Activated CD4-positive, alpha-beta T cell treated with anti-CD3 and anti-CD28 coated beads for 36 hours (primary cell): ENCODE data around the gene PIN1. TPM values are rescaled to one million over a fixed set of nuclear protein-coding genes. Genes with fewer than 3 reads are reported as not detected.

Experiments
- ATAC-seq: fragments of 200-7000 bp; cut with Tn5 transposase; one replicate; pipeline ENCODE4 v1.10.0; 2021; ENCODE audit warnings: mild to moderate bottlenecking, moderate library complexity
- CTCF ChIA-PET: fragments of 350-600 bp; sonication (Branson Sonifier 250); formaldehyde crosslinking; loops from one replicate; lab custom pipeline; 2021; ENCODE audit warnings: antibody characterized with exemption; lab: Charles Lee
- POLR2A ChIA-PET: fragments of 350-600 bp; sonication (Branson Sonifier 250); formaldehyde crosslinking; loops from one replicate; lab custom pipeline; 2021; ENCODE audit warnings: antibody characterized with exemption, inconsistent platforms; lab: Charles Lee
- DNase-seq: peaks from one replicate; pipeline ENCODE4 v3.0.0-alpha.2; 2020
- H3K27ac Mint-ChIP-seq: one replicate; pipeline ENCODE4 v1.8.0; 2021; ENCODE audit warnings: mixed read lengths
- H3K27me3 Mint-ChIP-seq: one replicate; pipeline ENCODE4 v1.8.0; 2021; ENCODE audit warnings: mixed read lengths
- H3K36me3 Mint-ChIP-seq: one replicate; pipeline ENCODE4 v1.8.0; 2021; ENCODE audit warnings: low read depth, mixed read lengths
- H3K4me1 Mint-ChIP-seq: one replicate; pipeline ENCODE4 v1.8.0; 2021; ENCODE audit warnings: mixed read lengths
- H3K4me3 Mint-ChIP-seq: one replicate; pipeline ENCODE4 v1.8.0; 2021; ENCODE audit warnings: mild to moderate bottlenecking, moderate library complexity, mixed read lengths
- H3K9me3 Mint-ChIP-seq: one replicate; pipeline ENCODE4 v1.8.0; 2021; ENCODE audit warnings: low read depth, mixed read lengths
- intact Hi-C, 2 experiments: fragments of 100-400 bp; cut with DNase I in 1 of 2; cut with micrococcal nuclease in 1 of 2; formaldehyde crosslinking; loops; one replicate each; pipeline versions ENCODE4 v1.14.2 to v1.15.1; 2022 to 2024; cut with DNase I, micrococcal nuclease
- total RNA-seq, 2 experiments: library from RNA; stranded (reverse); gene quantifications; one replicate each; pipeline ENCODE4 v1.2.3, GENCODE V29; 2021

Gene PIN1
- total RNA-seq, 2 experiments from 2014 or later = 70.4 to 74.2 TPM

DNA sequence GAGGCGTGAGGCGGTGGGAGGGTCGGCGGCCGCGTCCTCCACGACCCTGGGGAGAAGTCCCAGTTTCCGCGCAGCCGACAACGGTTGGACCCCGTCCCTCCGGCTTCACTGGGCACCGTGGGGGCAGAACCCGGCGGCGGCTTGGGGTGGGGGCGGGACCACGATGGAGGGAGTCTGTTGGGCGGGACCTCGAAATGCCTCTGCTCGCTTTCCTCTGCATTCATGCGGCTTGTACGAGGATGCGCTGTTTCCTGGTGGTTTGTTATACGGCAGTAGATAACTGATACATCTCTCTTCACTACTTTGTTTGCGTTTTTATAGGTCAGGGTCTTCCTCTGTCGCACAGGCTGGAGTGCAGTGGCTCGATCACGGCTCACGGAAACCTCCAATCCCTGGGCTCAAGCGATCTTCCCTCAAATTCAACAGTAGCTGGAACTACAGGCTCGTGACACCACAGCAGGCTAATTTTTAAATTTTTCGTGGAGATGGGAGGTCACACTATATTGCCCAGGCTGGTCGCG lies 42.0 kb upstream of the PIN1 start:
- H3K27ac Mint-ChIP-seq = peak overlapping the region; percentile 73
- H3K27me3 Mint-ChIP-seq = no peaks in the 10 kb centered on the region
- intact Hi-C loops = loop anchor here (1.0 to 10.0 kb wide), 6 partner anchors 8 to 652 kb away; partner anchors contain the start of genes ZNF266 (in 1 of the 2), ZNF317 (in 1 of the 2), ZNF426 (in 1 of the 2) and ZNF699 (in 1 of the 2)
- peaks cover 3% of the 10 kb centered on the region for H3K9me3 Mint-ChIP-seq
- DNase-seq = peak; percentile 83
- ChIA-PET POLR2A (interaction anchor here (1.1 kb wide), 1 partner anchor 26 kb away, joined by 4 read pairs; the partner anchor contains the start of gene FBXL12), CTCF (interaction anchor here (1.2 kb wide), 1 partner anchor 168 kb away, joined by 7 read pairs; no protein-coding TSS in a partner anchor)
- ATAC-seq = peak; percentile 18
- no peaks in the 10 kb centered on the region for H3K36me3 Mint-ChIP-seq
- H3K4me3 Mint-ChIP-seq = peak overlapping the region; percentile 76
- peaks cover 19% of the 10 kb centered on the region for H3K4me1 Mint-ChIP-seq

DNA sequence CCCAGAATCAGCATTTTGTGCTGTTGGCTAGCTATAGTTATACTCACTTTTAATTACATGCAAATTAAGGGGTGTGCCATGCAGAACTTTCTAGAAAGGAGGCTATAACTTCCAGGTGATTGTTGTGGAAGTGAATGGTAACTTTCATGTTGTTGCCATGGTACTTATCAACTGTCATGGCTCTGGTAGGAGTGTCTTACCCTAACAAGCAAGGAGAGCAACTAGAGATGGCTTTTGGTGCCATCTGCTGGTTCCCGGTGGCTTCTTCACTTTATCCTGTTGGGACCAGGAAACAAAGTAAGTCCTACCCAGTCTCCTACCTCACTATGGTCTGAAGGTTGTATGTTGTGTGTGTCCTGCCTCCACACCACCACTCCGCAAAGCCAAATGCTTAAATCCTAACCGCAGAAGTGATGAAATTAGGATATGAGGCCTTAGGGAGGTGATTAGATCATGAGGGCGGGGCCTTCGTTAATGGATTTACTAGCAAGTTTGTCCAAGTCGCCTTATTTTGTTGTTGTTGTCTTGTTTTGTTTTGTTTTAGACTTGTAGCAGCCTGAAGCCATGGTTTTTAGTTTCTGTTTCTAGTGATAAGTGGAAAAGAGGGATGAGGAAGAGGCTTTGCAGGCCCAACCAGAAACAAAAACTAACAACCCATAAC lies 38.9 kb upstream of the PIN1 start:
- POLR2A ChIA-PET = no interaction called here
- intact Hi-C loops = loop anchor here (1.0 to 10.0 kb wide), 11 partner anchors 23 to 660 kb away; partner anchors contain the start of genes ZNF561 (in 2 of the 2), FBXL12 (in 1 of the 2), ZNF562 (in 1 of the 2) and ZNF846 (in 1 of the 2)
- Mint-ChIP-seq H3K27me3 (no peaks in the 10 kb centered on the region), H3K36me3 (no peaks in the 10 kb centered on the region), H3K9me3 (peaks cover 3% of the 10 kb centered on the region), H3K4me3 (no peak overlapping the region), H3K27ac (peak overlapping the region; percentile 5), H3K4me1 (peaks cover 22% of the 10 kb centered on the region)
- ATAC-seq = peak; percentile 45
- CTCF ChIA-PET = interaction anchor here (0.7 to 4.6 kb wide), 6 partner anchors 23 to 174 kb away, joined by 3 to 24 read pairs (median 4); partner anchors contain the start of genes FBXL12, ZNF561 and ZNF846
- peak; percentile 91 for DNase-seq

DNA sequence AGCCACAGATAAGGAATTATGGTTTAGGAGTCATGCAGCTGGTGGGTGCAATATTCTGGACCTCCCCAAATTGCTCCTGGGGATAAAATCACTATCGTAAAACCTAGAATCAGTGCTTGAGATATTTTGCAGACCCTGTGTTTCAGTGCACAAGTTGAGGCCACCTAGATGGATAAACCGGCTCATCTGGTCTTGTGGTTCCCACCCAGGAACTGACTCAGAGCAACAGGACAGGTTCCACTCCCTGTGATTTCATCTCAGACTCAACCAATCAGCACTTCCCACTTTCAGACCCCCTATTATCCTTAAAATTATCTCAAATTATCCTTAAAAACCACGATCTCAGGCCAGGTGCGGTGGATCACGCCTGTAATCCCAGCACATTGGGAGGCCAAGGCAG lies 37.2 kb upstream of the PIN1 start:
- intact Hi-C loops = loop anchor here in 1 of 2 experiments (5.0 to 10.0 kb wide), 2 partner anchors 483 to 591 kb away; no protein-coding TSS in a partner anchor
- DNase-seq (no peak), ATAC-seq (no peak)
- POLR2A ChIA-PET = no interaction called here
- Mint-ChIP-seq H3K27ac (no peak overlapping the region), H3K36me3 (no peaks in the 10 kb centered on the region), H3K4me3 (no peak overlapping the region), H3K27me3 (no peaks in the 10 kb centered on the region), H3K9me3 (peaks cover 3% of the 10 kb centered on the region), H3K4me1 (peaks cover 19% of the 10 kb centered on the region)
- CTCF ChIA-PET = interaction anchor here (1.0 to 4.6 kb wide), 8 partner anchors 9 to 592 kb away, joined by 3 to 24 read pairs (median 5); partner anchors contain the start of gene ZNF121

DNA sequence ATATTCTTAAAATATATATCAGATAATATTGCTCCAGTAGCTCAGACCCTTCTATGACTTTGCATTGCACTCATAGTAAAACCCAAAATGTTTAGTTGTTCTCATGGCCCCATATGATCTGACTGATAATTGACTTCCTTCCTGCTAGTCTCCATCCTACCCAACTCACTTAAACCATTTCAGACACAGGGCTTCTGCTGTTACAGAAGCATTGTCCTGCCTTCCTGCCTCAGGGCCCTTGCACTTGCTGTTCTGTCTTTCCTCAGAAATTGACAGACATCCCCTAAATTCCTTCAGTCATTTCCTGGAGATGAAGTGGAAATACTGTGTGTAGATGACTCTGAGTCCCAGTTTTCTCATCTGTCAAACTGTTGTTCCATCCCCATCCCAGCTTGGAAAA lies 36.0 kb upstream of the PIN1 start:
- ATAC-seq (no peak), DNase-seq (no peak)
- Mint-ChIP-seq H3K27me3 (no peaks in the 10 kb centered on the region), H3K36me3 (no peaks in the 10 kb centered on the region), H3K9me3 (no peaks in the 10 kb centered on the region), H3K4me3 (no peak overlapping the region), H3K27ac (no peak overlapping the region), H3K4me1 (peaks cover 14% of the 10 kb centered on the region)
- intact Hi-C loops = loop anchor here (1.0 to 10.0 kb wide), 3 partner anchors 15 to 592 kb away; no protein-coding TSS in a partner anchor
- POLR2A ChIA-PET = no interaction called here
- CTCF ChIA-PET = interaction anchor here (1.1 to 4.6 kb wide), 6 partner anchors 31 to 594 kb away, joined by 3 to 24 read pairs (median 4); partner anchors contain the start of gene ZNF846

DNA sequence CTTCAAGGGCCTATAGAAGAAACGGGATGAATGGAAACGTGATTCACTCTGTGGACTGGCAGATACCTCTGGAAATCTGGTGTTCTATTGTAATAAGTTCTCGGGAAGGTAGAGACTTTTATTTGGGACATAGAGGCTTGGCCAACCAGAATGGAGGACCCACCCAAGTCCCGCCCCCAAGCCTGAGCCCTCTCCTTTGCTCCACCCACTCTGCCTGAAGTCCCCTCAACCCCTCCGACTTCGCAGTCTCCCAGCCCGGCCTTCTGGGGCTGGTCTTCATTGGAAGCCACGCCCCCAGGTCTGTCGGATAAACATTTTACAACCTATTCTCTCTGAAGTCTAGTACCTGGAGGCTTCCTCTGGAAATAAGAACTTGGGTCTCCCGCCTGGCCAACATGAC lies 33.1 kb upstream of the PIN1 start:
- H3K4me1 Mint-ChIP-seq = peaks cover 6% of the 10 kb centered on the region
- ChIA-PET CTCF (no interaction called here), POLR2A (no interaction called here)
- no peak for ATAC-seq
- intact Hi-C loops = no loop called here
- H3K27me3 Mint-ChIP-seq = no peaks in the 10 kb centered on the region
- no peak for DNase-seq
- H3K36me3 Mint-ChIP-seq = no peaks in the 10 kb centered on the region
- H3K4me3 Mint-ChIP-seq = no peak overlapping the region
- H3K9me3 Mint-ChIP-seq = no peaks in the 10 kb centered on the region
- H3K27ac Mint-ChIP-seq = no peak overlapping the region

DNA sequence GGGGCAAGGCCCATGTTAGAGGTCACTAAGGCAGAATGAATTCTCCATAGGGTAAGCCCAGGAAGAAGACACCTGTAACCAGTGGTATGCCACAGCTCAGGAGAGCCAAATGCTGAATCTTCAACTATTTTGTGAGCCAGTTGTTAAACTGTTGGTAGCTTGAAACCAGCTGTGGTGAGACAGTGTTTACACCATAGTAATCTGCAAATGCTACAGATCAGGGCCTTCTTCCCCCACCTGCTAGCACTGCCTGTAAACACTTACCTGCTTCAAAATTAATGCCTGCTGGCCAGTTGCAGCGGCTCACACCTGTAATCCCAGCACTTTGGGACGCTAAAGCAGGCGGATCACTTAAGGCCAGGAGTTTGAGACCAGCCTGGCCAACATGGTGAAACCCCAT lies 28.3 kb upstream of the PIN1 start:
- H3K4me1 Mint-ChIP-seq = peaks cover 21% of the 10 kb centered on the region
- H3K4me3 Mint-ChIP-seq = no peak overlapping the region
- DNase-seq = no peak
- CTCF ChIA-PET = interaction anchor here (1.1 to 1.2 kb wide), 2 partner anchors 9 to 10 kb away, joined by 3 to 4 read pairs; no protein-coding TSS in a partner anchor
- H3K36me3 Mint-ChIP-seq = peaks cover 27% of the 10 kb centered on the region
- intact Hi-C loops = no loop called here
- POLR2A ChIA-PET = no interaction called here
- H3K27me3 Mint-ChIP-seq = no peaks in the 10 kb centered on the region
- no peak for ATAC-seq
- H3K27ac Mint-ChIP-seq = no peak overlapping the region
- H3K9me3 Mint-ChIP-seq = no peaks in the 10 kb centered on the region

DNA sequence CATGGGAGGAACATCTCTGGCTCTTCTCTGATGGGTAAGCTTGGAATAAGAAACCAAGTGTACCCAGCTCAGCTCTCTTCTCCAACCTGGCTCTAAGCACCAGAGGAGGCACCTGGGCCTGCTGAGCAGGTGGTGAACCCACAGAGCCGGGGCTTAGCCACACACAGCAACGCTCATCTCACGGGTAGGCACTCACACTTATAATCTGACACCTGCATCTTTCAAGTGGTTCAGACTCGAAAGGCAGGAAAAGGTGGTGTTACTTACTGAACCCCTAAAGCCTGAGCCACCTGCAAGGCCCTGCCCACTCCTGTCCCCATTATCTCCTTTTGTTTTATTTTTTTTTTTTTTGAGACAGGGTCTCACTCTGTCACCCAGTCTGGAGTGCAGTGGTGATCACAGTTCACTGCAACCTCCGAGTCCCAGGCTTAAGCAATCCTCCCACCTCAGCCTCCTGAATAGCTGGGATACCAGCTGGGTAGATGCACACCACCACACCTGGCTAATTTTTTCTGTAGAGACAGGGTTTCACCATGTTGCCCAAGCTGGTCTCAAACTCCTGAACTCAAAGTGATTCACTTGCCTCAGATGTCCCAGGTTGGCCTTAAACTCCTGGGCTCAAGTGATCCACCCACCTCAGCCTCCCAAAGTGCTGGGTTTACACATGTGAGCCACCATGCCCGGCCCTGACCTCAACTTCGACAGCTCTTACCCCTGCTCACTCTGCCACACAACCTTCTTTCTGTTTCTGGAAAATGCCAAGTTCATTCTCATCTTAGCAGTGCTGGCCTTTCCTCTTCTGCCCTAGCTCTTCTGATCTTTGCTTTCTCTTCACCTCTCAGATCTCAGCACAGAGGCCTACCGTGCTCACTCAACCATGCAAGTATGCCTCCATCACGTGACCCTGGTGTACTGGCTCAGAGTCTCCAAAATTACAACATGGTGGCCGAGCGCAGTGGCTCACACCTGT lies 26.0 kb upstream of the PIN1 start:
- Mint-ChIP-seq H3K27me3 (no peaks in the 10 kb centered on the region), H3K4me3 (no peak overlapping the region), H3K4me1 (peaks cover 24% of the 10 kb centered on the region), H3K9me3 (no peaks in the 10 kb centered on the region), H3K27ac (peak overlapping the region; percentile 53), H3K36me3 (peaks cover 32% of the 10 kb centered on the region)
- POLR2A ChIA-PET = interaction anchor here (0.6 kb wide), 1 partner anchor 232 kb away, joined by 6 read pairs; no protein-coding TSS in a partner anchor
- intact Hi-C loops = no loop called here
- CTCF ChIA-PET = no interaction called here
- no peak for DNase-seq
- peak; percentile 44 for ATAC-seq

DNA sequence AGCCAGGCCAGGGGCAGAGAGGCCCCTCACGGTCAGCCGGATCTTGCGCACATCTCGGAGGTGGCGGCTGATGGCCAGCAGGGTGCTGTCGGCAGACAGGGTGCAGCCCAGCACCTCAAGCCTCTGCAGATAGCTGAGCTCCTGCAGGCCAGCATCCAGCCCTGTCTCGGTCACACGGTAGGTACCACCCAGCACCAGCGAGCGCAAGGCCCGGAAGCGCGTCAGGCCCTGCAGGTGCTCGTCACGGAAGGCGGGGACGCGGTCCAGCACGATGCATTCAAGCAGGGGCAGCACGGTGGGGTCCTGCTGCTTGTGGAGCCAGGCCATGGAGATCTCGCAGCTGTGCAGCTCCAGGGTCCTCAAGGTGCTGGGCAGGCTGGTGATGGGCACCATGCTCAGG lies 24.0 kb upstream of the PIN1 start:
- Mint-ChIP-seq H3K4me1 (peaks cover 24% of the 10 kb centered on the region), H3K4me3 (no peak overlapping the region), H3K27ac (no peak overlapping the region), H3K27me3 (no peaks in the 10 kb centered on the region), H3K9me3 (peaks cover 2% of the 10 kb centered on the region), H3K36me3 (peaks cover 49% of the 10 kb centered on the region)
- intact Hi-C loops = no loop called here
- ATAC-seq = no peak
- POLR2A ChIA-PET = no interaction called here
- CTCF ChIA-PET = no interaction called here
- DNase-seq = no peak

DNA sequence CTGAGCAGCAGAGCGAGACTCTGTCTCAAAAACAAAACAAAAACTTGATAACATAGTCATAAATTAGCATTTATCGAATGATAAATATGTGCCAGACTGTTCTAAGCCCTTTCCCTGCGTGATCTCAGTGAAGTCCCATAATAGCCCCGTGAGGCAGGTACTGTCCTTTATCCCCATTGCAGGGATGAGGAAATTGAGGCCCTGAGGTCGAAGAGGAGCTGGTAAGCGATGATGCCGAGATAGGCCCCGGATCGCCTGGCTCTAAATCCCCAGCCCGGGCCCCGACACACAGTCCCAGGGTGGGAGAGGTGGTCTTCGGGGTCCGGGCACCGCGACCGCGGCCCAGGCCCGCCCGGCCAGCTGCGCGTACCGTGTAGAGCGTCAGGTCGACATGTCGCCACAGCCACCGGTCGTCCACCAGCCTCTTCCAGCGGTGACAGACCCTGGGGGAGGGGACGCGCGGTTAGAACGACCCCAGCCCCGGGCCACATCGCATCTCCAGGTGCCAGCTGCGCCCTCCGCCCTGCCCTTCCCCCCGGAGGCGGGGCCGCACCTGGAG lies 16.9 kb upstream of the PIN1 start:
- Mint-ChIP-seq H3K36me3 (peaks cover 34% of the 10 kb centered on the region), H3K27me3 (no peaks in the 10 kb centered on the region), H3K4me1 (peaks cover 28% of the 10 kb centered on the region), H3K27ac (peak overlapping the region; percentile 90), H3K9me3 (peaks cover 5% of the 10 kb centered on the region), H3K4me3 (peak overlapping the region; percentile 88)
- CTCF ChIA-PET = interaction anchor here (1.0 kb wide), 1 partner anchor 22 kb away, joined by 3 read pairs; no protein-coding TSS in a partner anchor
- ATAC-seq (no peak), DNase-seq (no peak)
- intact Hi-C loops = loop anchor here in 1 of 2 experiments (2.0 kb wide), 2 partner anchors 677 to 1303 kb away; partner anchors contain the start of genes ZNF317 and ZNF414
- POLR2A ChIA-PET = interaction anchor here (1.0 kb wide), 2 partner anchors 9 to 25 kb away, joined by 4 to 5 read pairs; partner anchors contain the start of gene UBL5
